B cell (primary cell): ENCODE measurements around the gene DAP. TPM values are rescaled to one million over a fixed set of nuclear protein-coding genes. Genes with fewer than 3 reads are reported as not detected.

ENCODE experiments used
- ATAC-seq: fragments of 200-7000 bp; cut with Tn5 transposase; one replicate; pipeline ENCODE4 v1.10.0; 2021; ENCODE audit warnings: low read depth, mild to moderate bottlenecking, moderate number of reproducible peaks, moderate library complexity
- CTCF ChIA-PET: fragments of 350-600 bp; sonication (Branson Sonifier 250); formaldehyde crosslinking; loops from one replicate; lab custom pipeline; 2021; ENCODE audit warnings: antibody characterized with exemption, inconsistent platforms; lab: Charles Lee
- POLR2A ChIA-PET: fragments of 350-600 bp; sonication (Branson Sonifier 250); formaldehyde crosslinking; loops from one replicate; lab custom pipeline; 2021; ENCODE audit warnings: antibody characterized with exemption; lab: Charles Lee
- DNase-seq: peaks from one replicate; pipeline ENCODE4 v3.0.0; 2013
- H2AFZ ChIP-seq: 2 replicates; pipeline ENCODE4 v1.6.1; 2012; ENCODE audit warnings: mild to moderate bottlenecking, low read depth, low read length; ENCODE audit not compliant: insufficient read depth, poor library complexity, severe bottlenecking
- H3K27ac ChIP-seq, 2 donors: 1 replicate in 1 of 2; 2 replicates in 1 of 2; pipeline ENCODE4 v1.5.1; 2012 to 2013; ENCODE audit warnings: low read length in 2 of 2, mild to moderate bottlenecking in 2 of 2, moderate library complexity in 1 of 2
- H3K27me3 ChIP-seq, 4 experiments: fragments of 200-600 bp in 1 of 4; sonication (generic) in 1 of 4; replicated peaks in 1 of 4; 1 replicate in 2 of 4; 2 replicates in 2 of 4; pipeline versions ENCODE4 v1.6.1 to v1.7.0; 2013 to 2016; ENCODE audit warnings: low read length in 3 of 4, mild to moderate bottlenecking in 2 of 4, mixed read lengths in 1 of 4, moderate library complexity in 1 of 4; ENCODE audit not compliant: insufficient read depth in 4 of 4, control insufficient read depth in 3 of 4; ENCODE audit errors: control extremely low read depth in 1 of 4
- H3K36me3 ChIP-seq, 2 experiments: replicated peaks in 1 of 2; 1 replicate in 1 of 2; 2 replicates in 1 of 2; pipeline versions ENCODE4 v1.6.1 to v1.7.1; 2013; ENCODE audit warnings: low read length in 1 of 2; ENCODE audit not compliant: insufficient read depth in 2 of 2, control insufficient read depth in 1 of 2; ENCODE audit errors: control extremely low read depth in 1 of 2, extremely low read depth in 1 of 2
- H3K4me1 ChIP-seq, 2 donors: fragments of 200-600 bp in 1 of 2; sonication (generic) in 1 of 2; 1 replicate in 1 of 2; 2 replicates in 1 of 2; pipeline versions ENCODE4 v1.5.1 to v1.6.1; 2013 to 2017; ENCODE audit warnings: low read length in 2 of 2; ENCODE audit not compliant: control insufficient read depth in 2 of 2, insufficient read depth in 2 of 2
- H3K4me2 ChIP-seq: replicated peaks from 2 replicates; pipeline ENCODE3; 2012; ENCODE audit warnings: mild to moderate bottlenecking, low read depth, low read length; ENCODE audit not compliant: poor library complexity, severe bottlenecking
- H3K4me3 ChIP-seq, 5 experiments: fragments of 200-600 bp in 1 of 5; sonication (generic) in 1 of 5; 1 replicate in 3 of 5; 2 replicates in 2 of 5; pipeline versions ENCODE4 v1.5.1 to v1.7.0; 2011 to 2016; ENCODE audit warnings: low read length in 4 of 5, mild to moderate bottlenecking in 4 of 5, low read depth in 2 of 5, control low read depth in 1 of 5, moderate library complexity in 1 of 5; ENCODE audit not compliant: insufficient read depth in 1 of 5; ENCODE audit errors: control extremely low read depth in 1 of 5, extremely low read depth in 1 of 5
- H3K79me2 ChIP-seq: fragments of 200-600 bp; sonication (generic); one replicate; pipeline ENCODE4 v1.6.0; 2016; ENCODE audit warnings: low read length; ENCODE audit not compliant: control insufficient read depth, insufficient read depth
- H3K9ac ChIP-seq: fragments of 200-600 bp; sonication (generic); 2 replicates; pipeline ENCODE4 v1.6.1; 2017; ENCODE audit warnings: mild to moderate bottlenecking, low read length, moderate library complexity
- H3K9me3 ChIP-seq, 3 donors: one replicate each; pipeline versions ENCODE4 v1.6.1 to v1.7.1; 2013; ENCODE audit warnings: low read length in 2 of 3; ENCODE audit not compliant: control insufficient read depth in 2 of 3, insufficient read depth in 1 of 3; ENCODE audit errors: control extremely low read depth in 1 of 3
- H4K20me1 ChIP-seq: 2 replicates; pipeline ENCODE4 v1.6.0; 2012; ENCODE audit warnings: mild to moderate bottlenecking, low read length; ENCODE audit not compliant: insufficient read depth, control insufficient read depth, poor library complexity, severe bottlenecking
- H3K27ac Mint-ChIP-seq: one replicate; pipeline ENCODE4 v1.8.0; 2021; ENCODE audit warnings: mixed read lengths
- H3K27me3 Mint-ChIP-seq: one replicate; pipeline ENCODE4 v1.8.0; 2021; ENCODE audit warnings: mixed read lengths
- H3K4me1 Mint-ChIP-seq: one replicate; pipeline ENCODE4 v1.8.0; 2021; ENCODE audit warnings: mixed read lengths
- H3K4me3 Mint-ChIP-seq: one replicate; pipeline ENCODE4 v1.8.0; 2021; ENCODE audit warnings: mixed read lengths
- H3K9me3 Mint-ChIP-seq: one replicate; pipeline ENCODE4 v1.8.0; 2022; ENCODE audit warnings: mixed read lengths; ENCODE audit not compliant: insufficient read depth
- CTCF ChIP-seq: fragments of 200-600 bp; IDR thresholded peaks from one replicate; pipeline ENCODE4 v1.8.0; 2022; ENCODE audit warnings: antibody characterized with exemption, mild to moderate bottlenecking
- EZH2 ChIP-seq: IDR thresholded peaks from 2 replicates; pipeline ENCODE4 v1.6.1; 2012; ENCODE audit warnings: borderline replicate concordance, low read depth, mild to moderate bottlenecking, moderate library complexity, low read length; ENCODE audit not compliant: insufficient read depth, poor library complexity, severe bottlenecking
- WGBS: methylation state at CpG from one replicate; pipeline ENCODE4 v1.1.5; 2013; ENCODE audit warnings: missing lambda C conversion rate; ENCODE audit not compliant: insufficient coverage; 5-methylcytosine and 5-hydroxymethylcytosine counted together
- intact Hi-C: fragments of 100-400 bp; cut with micrococcal nuclease; formaldehyde crosslinking; loops from one replicate; pipeline ENCODE4 v1.10.0; 2022
- polyA plus RNA-seq: library from polyadenylated mRNA; depleted of rRNA; stranded (reverse); fragments of >200 nt; gene quantifications from 2 replicates; pipeline ENCODE4 v1.2.3, GENCODE V29; 2012
- total RNA-seq, 2 donors: library from RNA; stranded (reverse); fragments of 120-200 nt in 1 of 2; gene quantifications; 1 replicate in 1 of 2; 2 replicates in 1 of 2; pipeline versions ENCODE4 v1.2.3 to v1.2.4, GENCODE V29; 2013 to 2022

Gene DAP
- total and polyA plus RNA-seq, 2 donors (not counting 1 experiment from before 2014, with no cell fraction given), result 42.6 to 49.8 TPM

DNA sequence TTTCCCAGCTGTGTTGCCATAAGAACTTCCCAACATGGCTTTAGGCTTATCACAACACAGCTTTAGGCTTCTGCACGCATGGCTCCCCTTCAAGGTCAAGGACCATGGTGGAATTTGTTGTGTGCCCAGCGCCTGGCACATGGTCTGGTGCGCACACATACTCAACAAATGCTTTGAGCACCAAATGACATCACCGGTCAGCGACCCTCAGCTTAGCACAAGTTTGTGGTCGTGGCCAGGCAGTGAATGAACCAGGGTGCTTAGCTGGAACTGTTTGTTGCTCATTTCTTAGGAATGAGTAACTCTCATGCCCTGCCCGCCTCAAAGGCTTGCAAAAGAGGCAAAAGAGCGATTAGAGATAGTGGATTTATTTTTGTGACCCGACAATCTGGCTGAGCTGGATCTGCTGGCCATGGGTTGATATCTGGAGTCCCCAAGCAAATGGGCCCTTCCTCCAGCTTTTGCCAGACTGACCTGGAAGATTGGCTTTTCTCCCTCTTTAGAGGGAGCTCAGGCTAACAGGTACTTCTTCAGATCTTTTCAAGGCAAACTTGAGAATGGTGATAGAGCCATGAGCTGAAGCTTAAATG lies 58.9 kb downstream of the DAP start:
- Histone ChIP-seq H3K4me2 (no peak overlapping the region), H3K27ac (no peak overlapping the region), H3K4me3 (no peak overlapping the region), H3K79me2 (peaks cover 10% of the 10 kb centered on the region), H3K36me3 (peaks cover under 1 to 2% of the 10 kb centered on the region in 2 experiments), H3K27me3 (no peaks in the 10 kb centered on the region), H4K20me1 (peaks cover 5% of the 10 kb centered on the region), H3K9me3 (no peaks in the 10 kb centered on the region), H3K4me1 (peaks cover 20 to 43% of the 10 kb centered on the region in 2 donors), H3K9ac (no peak overlapping the region), H2AFZ (no peak overlapping the region)
- peaks cover 50% of the 10 kb centered on the region for H3K4me1 Mint-ChIP-seq
- DNase-seq, result no peak
- H3K4me3 Mint-ChIP-seq, result no peak overlapping the region
- ATAC-seq, result no peak
- H3K27ac Mint-ChIP-seq, result peak overlapping the region; percentile 15
- POLR2A ChIA-PET, result no interaction called here
- CTCF ChIA-PET, result interaction anchor here (0.7 to 2.2 kb wide), 13 partner anchors 10 to 376 kb away, joined by 3 to 15 read pairs (median 3); partner anchors contain the start of gene DAP
- TF ChIP-seq CTCF, result no peak
- TF ChIP-seq EZH2, result no peak
- H3K27me3 Mint-ChIP-seq, result no peaks in the 10 kb centered on the region
- H3K9me3 Mint-ChIP-seq, result no peaks in the 10 kb centered on the region
- 99% methylated on average over 7 of the region's 9 CpGs for WGBS
- intact Hi-C loops, result loop anchor here (5.0 kb wide), 1 partner anchor 60 kb away; the partner anchor contains the start of gene DAP

GRCh38 chr5:10701567-10702039 lies 59.4 kb downstream of the DAP start:
- H3K27me3 ChIP-seq, result no peaks in the 10 kb centered on the region
- H3K36me3 ChIP-seq, result peaks cover 1 to 2% of the 10 kb centered on the region in 2 experiments
- CTCF ChIA-PET, result interaction anchor here (0.7 to 2.2 kb wide), 13 partner anchors 9 to 377 kb away, joined by 3 to 15 read pairs (median 3); partner anchors contain the start of gene DAP
- H3K9me3 ChIP-seq, result no peaks in the 10 kb centered on the region
- peaks cover 20 to 43% of the 10 kb centered on the region in 2 donors for H3K4me1 ChIP-seq
- no peak for ATAC-seq
- H3K4me3 ChIP-seq, result no peak overlapping the region
- POLR2A ChIA-PET, result no interaction called here
- H3K27ac ChIP-seq, result no peak overlapping the region
- Mint-ChIP-seq H3K27me3 (no peaks in the 10 kb centered on the region), H3K9me3 (no peaks in the 10 kb centered on the region), H3K27ac (no peak overlapping the region), H3K4me3 (no peak overlapping the region), H3K4me1 (peaks cover 47% of the 10 kb centered on the region)
- 74% methylated on average over 3 of the region's 6 CpGs for WGBS
- H4K20me1 ChIP-seq, result peaks cover 5% of the 10 kb centered on the region
- TF ChIP-seq EZH2, result no peak
- TF ChIP-seq CTCF, result peak; percentile 89
- H3K9ac ChIP-seq, result no peak overlapping the region
- no peak overlapping the region for H2AFZ ChIP-seq
- peak; percentile 56 for DNase-seq
- intact Hi-C loops, result loop anchor here (5.0 kb wide), 1 partner anchor 61 kb away; the partner anchor contains the start of gene DAP
- H3K4me2 ChIP-seq, result no peak overlapping the region
- peaks cover 10% of the 10 kb centered on the region for H3K79me2 ChIP-seq
